ENCODE measurements around the gene CEMIP. TPM values are rescaled to one million over a fixed set of nuclear protein-coding genes. Genes with fewer than 3 reads are reported as not detected.

CEMIP gene
- total and polyA plus RNA-seq, 2 of the 13 experiments (the other 11 are each of a cell fraction or from before 2014, with no cell fraction given): 4.3 to 28.5 TPM

DNA sequence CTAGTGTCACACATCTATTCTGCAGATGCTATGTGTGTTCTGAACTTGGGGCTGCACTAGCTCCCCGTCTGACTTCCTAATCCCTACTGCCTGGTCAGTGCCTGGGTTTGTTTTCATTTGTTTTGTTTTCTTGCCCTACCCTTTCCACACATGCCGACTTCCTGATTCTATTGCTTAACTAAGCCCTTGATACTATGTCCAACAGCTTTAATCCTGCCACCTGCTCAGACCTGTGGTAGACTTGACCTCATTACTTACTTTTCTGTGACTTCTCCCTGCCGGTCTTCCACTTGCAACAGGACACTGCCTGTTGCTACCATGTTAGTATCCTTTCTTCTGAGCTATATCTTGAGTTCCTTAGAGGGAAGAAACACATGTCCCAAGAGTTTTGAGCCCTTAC lies 39.3 kb upstream of the CEMIP start:
- intact Hi-C loops (cut with micrococcal nuclease; ENCODE audit: unreplicated experiment): no loop called here
- TF ChIP-seq PCBP2 (optimal IDR thresholded peaks at IDR 0.05; ENCODE audit: low read depth, low read length, poor library complexity, severe bottlenecking) (no peak), ZNF136 (CRISPR knock-in tag; IDR thresholded peaks at IDR 0.05; ENCODE audit: low read depth) (no peak), SOX13 (IDR thresholded peaks at IDR 0.05) (no peak), SOX13 (CRISPR knock-in tag; conservative IDR thresholded peaks at IDR 0.05 in 1 of 2, IDR thresholded peaks at IDR 0.05 in 1 of 2) (no peak), ZBTB3 (CRISPR knock-in tag; IDR thresholded peaks at IDR 0.05; ENCODE audit: borderline replicate concordance, low read depth) (no peak), ZNF318 (CRISPR knock-in tag; IDR thresholded peaks at IDR 0.05) (no peak), MAZ (IDR thresholded peaks at IDR 0.05; ENCODE audit: borderline replicate concordance, low read depth, low read length) (no peak), MAZ (CRISPR knock-in tag; IDR thresholded peaks at IDR 0.05; ENCODE audit: low read depth) (no peak), ZFP36L1 (CRISPR knock-in tag; IDR thresholded peaks at IDR 0.05) (no peak), ZFP41 (CRISPR knock-in tag; IDR thresholded peaks at IDR 0.05; ENCODE audit: borderline replicate concordance) (no peak), IRF2 (CRISPR knock-in tag; IDR thresholded peaks at IDR 0.05) (no peak), RCOR2 (CRISPR knock-in tag; IDR thresholded peaks at IDR 0.05) (no peak)
- TF ChIP-seq, protein P1, sequence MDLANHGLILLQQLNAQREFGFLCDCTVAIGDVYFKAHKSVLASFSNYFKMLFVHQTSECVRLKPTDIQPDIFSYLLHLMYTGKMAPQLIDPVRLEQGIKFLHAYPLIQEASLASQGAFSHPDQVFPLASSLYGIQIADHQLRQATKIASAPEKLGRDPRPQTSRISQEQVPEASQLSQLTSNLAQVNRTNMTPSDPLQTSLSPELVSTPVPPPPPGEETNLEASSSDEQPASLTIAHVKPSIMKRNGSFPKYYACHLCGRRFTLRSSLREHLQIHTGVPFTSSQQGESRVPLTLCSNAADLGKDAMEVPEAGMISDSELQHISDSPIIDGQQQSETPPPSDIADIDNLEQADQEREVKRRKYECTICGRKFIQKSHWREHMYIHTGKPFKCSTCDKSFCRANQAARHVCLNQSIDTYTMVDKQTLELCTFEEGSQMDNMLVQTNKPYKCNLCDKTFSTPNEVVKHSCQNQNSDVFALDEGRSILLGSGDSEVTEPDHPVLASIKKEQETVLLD (CRISPR knock-in tag; IDR thresholded peaks at IDR 0.05; ENCODE audit: low read depth): no peak
- TF ChIP-seq, protein P2, sequence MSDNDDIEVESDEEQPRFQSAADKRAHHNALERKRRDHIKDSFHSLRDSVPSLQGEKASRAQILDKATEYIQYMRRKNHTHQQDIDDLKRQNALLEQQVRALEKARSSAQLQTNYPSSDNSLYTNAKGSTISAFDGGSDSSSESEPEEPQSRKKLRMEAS (IDR thresholded peaks at IDR 0.05): no peak
- TF ChIP-seq, protein P3, sequence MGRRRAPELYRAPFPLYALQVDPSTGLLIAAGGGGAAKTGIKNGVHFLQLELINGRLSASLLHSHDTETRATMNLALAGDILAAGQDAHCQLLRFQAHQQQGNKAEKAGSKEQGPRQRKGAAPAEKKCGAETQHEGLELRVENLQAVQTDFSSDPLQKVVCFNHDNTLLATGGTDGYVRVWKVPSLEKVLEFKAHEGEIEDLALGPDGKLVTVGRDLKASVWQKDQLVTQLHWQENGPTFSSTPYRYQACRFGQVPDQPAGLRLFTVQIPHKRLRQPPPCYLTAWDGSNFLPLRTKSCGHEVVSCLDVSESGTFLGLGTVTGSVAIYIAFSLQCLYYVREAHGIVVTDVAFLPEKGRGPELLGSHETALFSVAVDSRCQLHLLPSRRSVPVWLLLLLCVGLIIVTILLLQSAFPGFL (CRISPR knock-in tag; IDR thresholded peaks at IDR 0.05): no peak

More for the DNA sequence above, 39.3 kb upstream of the CEMIP start:
- Histone ChIP-seq H3K27ac (ENCODE audit: extremely low read length, insufficient read depth, low read length) (no peak overlapping the region), H3K4me1 (ENCODE audit: insufficient read depth, low read length) (peaks cover 44% of the 10 kb centered on the region), H3K36me3 (replicated peaks in 1 of 2; ENCODE audit: control insufficient read depth in 1 of 2, insufficient read depth in 2 of 2, low read length in 2 of 2) (no peaks in the 10 kb centered on the region), H3K9ac (ENCODE audit: insufficient read depth, low read depth, low read length) (no peak overlapping the region), H3K27me3 (ENCODE audit: control insufficient read depth in 1 of 2, insufficient read depth in 2 of 2, low read length in 2 of 2) (no peaks in the 10 kb centered on the region), H3K9me3 (ENCODE audit: low read length) (no peaks in the 10 kb centered on the region), H2AFZ (ENCODE audit: low read length) (no peak overlapping the region), H4K20me1 (ENCODE audit: insufficient read depth, low read length) (no peaks in the 10 kb centered on the region), H3K79me2 (ENCODE audit: insufficient read depth, low read length) (peaks cover 2% of the 10 kb centered on the region), H3K4me2 (ENCODE audit: low read depth, low read length) (no peak overlapping the region), H3K4me3 (replicated peaks in 1 of 3; ENCODE audit: insufficient read depth in 1 of 3, low read depth in 2 of 3, low read length in 3 of 3) (no peak overlapping the region)
- ChIA-PET CTCF (ENCODE audit: low intra/inter-chr PET ratio, low total read pairs) (no interaction called here), POLR2A (no interaction called here)
- no TSS peak for BruUV-seq (replicated peaks)
- in situ Hi-C loops (cut with HindIII; ENCODE audit: extremely low pct_ligation_motif_present, low pct_unique_long_range_greater_than_20kb): no loop called here
- 58% methylated on average over 3 of the region's 3 CpGs for WGBS (ENCODE audit: low lambda C conversion rate)
- DNase-seq (ENCODE audit: low spot score): no peak
- no peak for FAIRE-seq
- no peak for ATAC-seq
